ENCODE results near the gene SIPA1L3.

SIPA1L3 gene

GRCh38 chr19:37946132-37946531 is 39.1 kb downstream of the SIPA1L3 start:
- no peak for DNase-seq (ENCODE audit: low read depth)

- DNase-seq (ENCODE audit: low read depth) = no peak
Measured at GRCh38 chr19:37947778-37948177, 40.8 kb downstream of the SIPA1L3 start.

- DNase-seq (ENCODE audit: low read depth) = no peak
Measured at GRCh38 chr19:37948362-37948761, 41.4 kb downstream of the SIPA1L3 start.

- no peak for DNase-seq (ENCODE audit: low read depth)
Measured at GRCh38 chr19:37950471-37951175, 43.6 kb downstream of the SIPA1L3 start.

GRCh38 chr19:37951816-37952210 is 44.8 kb downstream of the SIPA1L3 start:
- DNase-seq (ENCODE audit: low read depth) = no peak

GRCh38 chr19:37953171-37953917 is 46.3 kb downstream of the SIPA1L3 start:
- no peak for DNase-seq (ENCODE audit: low read depth)

- DNase-seq (ENCODE audit: low read depth) = no peak
Measured at GRCh38 chr19:37953918-37954303, 46.9 kb downstream of the SIPA1L3 start.

GRCh38 chr19:37954421-37954874 is 47.4 kb downstream of the SIPA1L3 start:
- DNase-seq (ENCODE audit: low read depth) = no peak

GRCh38 chr19:37955986-37956385 is 49.0 kb downstream of the SIPA1L3 start:
- DNase-seq (ENCODE audit: low read depth) = no peak

GRCh38 chr19:37957176-37957575 is 50.2 kb downstream of the SIPA1L3 start:
- DNase-seq (ENCODE audit: low read depth) = no peak

GRCh38 chr19:37959665-37960114 is 52.7 kb downstream of the SIPA1L3 start:
- DNase-seq (ENCODE audit: low read depth) = no peak

GRCh38 chr19:37961198-37961597 is 54.2 kb downstream of the SIPA1L3 start:
- no peak for DNase-seq (ENCODE audit: low read depth)

GRCh38 chr19:37963190-37963936 is 56.4 kb downstream of the SIPA1L3 start:
- no peak for DNase-seq (ENCODE audit: low read depth)

- DNase-seq (ENCODE audit: low read depth) = no peak
Measured at GRCh38 chr19:37964109-37964508, 57.1 kb downstream of the SIPA1L3 start.

- no peak for DNase-seq (ENCODE audit: low read depth)
Measured at GRCh38 chr19:37966211-37966661, 59.2 kb downstream of the SIPA1L3 start.

- DNase-seq (ENCODE audit: low read depth) = no peak
Measured at GRCh38 chr19:37966662-37967231, 59.7 kb downstream of the SIPA1L3 start.

- DNase-seq (ENCODE audit: low read depth) = no peak
Measured at GRCh38 chr19:37969695-37970094, 62.7 kb downstream of the SIPA1L3 start.

GRCh38 chr19:37970699-37971098 is 63.7 kb downstream of the SIPA1L3 start:
- DNase-seq (ENCODE audit: low read depth) = no peak

- no peak for DNase-seq (ENCODE audit: low read depth)
Measured at GRCh38 chr19:37972803-37973202, 65.8 kb downstream of the SIPA1L3 start.

- no peak for DNase-seq (ENCODE audit: low read depth)
Measured at GRCh38 chr19:37973666-37974065, 66.7 kb downstream of the SIPA1L3 start.

GRCh38 chr19:37975071-37975470 is 68.1 kb downstream of the SIPA1L3 start:
- no peak for DNase-seq (ENCODE audit: low read depth)
